Osteoblast (primary cell): ENCODE data around the gene SEC61A1. TPM values are rescaled to one million over a fixed set of nuclear protein-coding genes. Genes with fewer than 3 reads are reported as not detected.

Experiments
- DNase-seq: peaks from one replicate; pipeline ENCODE4 v3.0.0; 2011; ENCODE audit warnings: low spot score, mixed read lengths; ENCODE audit not compliant: insufficient read length; ENCODE audit errors: missing footprints
- H2AFZ ChIP-seq: 2 replicates; pipeline ENCODE4 v1.6.0; 2011; ENCODE audit warnings: mild to moderate bottlenecking, low read length
- H3K27ac ChIP-seq: 2 replicates; pipeline ENCODE4 v1.5.1; 2011; ENCODE audit warnings: mild to moderate bottlenecking, low read depth, low read length, moderate library complexity
- H3K27me3 ChIP-seq: 2 replicates; pipeline ENCODE4 v1.6.0; 2012; ENCODE audit warnings: mild to moderate bottlenecking, control low read depth, inconsistent platforms, low read length, moderate library complexity; ENCODE audit not compliant: insufficient read depth
- H3K36me3 ChIP-seq: 2 replicates; pipeline ENCODE4 v1.5.1; 2011; ENCODE audit warnings: mild to moderate bottlenecking, low read length, control low read depth, moderate library complexity; ENCODE audit not compliant: insufficient read depth
- H3K4me1 ChIP-seq: 2 replicates; pipeline ENCODE4 v1.5.1; 2011; ENCODE audit warnings: mild to moderate bottlenecking, low read length, control low read depth, moderate library complexity; ENCODE audit not compliant: insufficient read depth
- H3K4me2 ChIP-seq: 2 replicates; pipeline ENCODE4 v1.6.0; 2011; ENCODE audit warnings: mild to moderate bottlenecking, low read length; ENCODE audit not compliant: insufficient read depth
- H3K4me3 ChIP-seq: fragments of 200-600 bp; sonication (generic); 3 replicates; pipeline ENCODE4 v1.5.1; 2012; ENCODE audit warnings: mild to moderate bottlenecking, low read length, inconsistent platforms; ENCODE audit not compliant: insufficient read depth
- H3K79me2 ChIP-seq: 2 replicates; pipeline ENCODE4 v1.6.0; 2012; ENCODE audit warnings: mild to moderate bottlenecking, low read length, control low read depth, inconsistent platforms; ENCODE audit not compliant: insufficient read depth
- H3K9me3 ChIP-seq: 2 replicates; pipeline ENCODE4 v1.5.1; 2011; ENCODE audit warnings: low read depth, low read length, control low read depth
- H4K20me1 ChIP-seq: 2 replicates; pipeline ENCODE4 v1.6.0; 2012; ENCODE audit warnings: mild to moderate bottlenecking, low read length, control low read depth; ENCODE audit not compliant: insufficient read depth
- total RNA-seq: library from RNA; depleted of rRNA; stranded (reverse); fragments of >200 nt; gene quantifications from 2 replicates; pipeline ENCODE4 v1.2.3, GENCODE V29; 2012
- TF ChIP-seq, protein P1 (sequence below): IDR thresholded peaks from 2 replicates; pipeline ENCODE4 v1.5.1; 2011; ENCODE audit warnings: mild to moderate bottlenecking, low read depth, low read length, moderate library complexity; ENCODE audit errors: extremely low read depth

Gene SEC61A1
- total RNA-seq, 1 donor: 355 TPM

DNA sequence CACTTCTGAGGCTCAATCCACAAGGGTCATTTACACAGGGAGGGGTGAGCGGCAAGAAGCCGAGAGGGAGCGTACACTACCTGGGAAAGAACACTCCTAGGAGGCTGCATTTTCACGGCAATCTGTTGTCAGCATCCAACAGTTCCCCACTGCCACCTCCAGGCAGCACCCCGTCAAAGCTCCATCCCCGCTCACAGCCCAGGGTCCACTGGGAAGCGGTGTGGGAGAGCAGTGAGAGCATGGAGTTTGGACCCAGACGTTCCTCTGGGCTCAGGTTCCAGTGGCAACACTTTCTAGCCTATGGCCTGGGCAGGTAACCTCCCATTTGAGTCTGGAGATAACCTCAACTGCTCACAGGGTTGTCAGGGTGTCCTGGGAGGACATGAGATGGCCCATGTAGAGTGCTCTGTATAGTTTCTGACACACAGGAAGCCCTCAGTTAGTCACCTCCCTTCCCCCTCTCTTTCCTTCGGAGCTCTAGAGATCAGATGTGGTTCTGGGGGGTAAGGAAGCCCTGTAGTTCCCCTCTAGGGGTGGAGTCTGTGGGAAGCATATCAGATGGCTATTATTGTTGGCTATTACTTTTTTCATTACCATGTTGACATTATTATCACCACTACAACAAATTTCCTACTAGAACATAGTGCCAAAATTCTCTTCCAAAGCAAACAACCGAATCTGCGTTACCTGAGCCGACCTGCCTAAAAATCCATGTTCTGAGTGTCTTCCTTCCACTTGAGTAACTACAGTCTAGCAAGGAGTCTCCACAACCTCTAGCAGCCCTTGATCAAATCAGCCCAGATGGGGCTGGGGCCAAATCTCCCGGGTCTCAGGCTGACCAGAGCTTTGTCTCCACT, 42.3 kb downstream of the SEC61A1 start:
- peak; percentile 53 for DNase-seq
- Histone ChIP-seq H3K27me3 (no peaks in the 10 kb centered on the region), H4K20me1 (no peaks in the 10 kb centered on the region), H3K27ac (peak overlapping the region; percentile 21), H2AFZ (no peak overlapping the region), H3K4me2 (no peak overlapping the region), H3K4me1 (peaks cover 12% of the 10 kb centered on the region), H3K4me3 (no peak overlapping the region), H3K9me3 (no peaks in the 10 kb centered on the region), H3K36me3 (peaks cover 33% of the 10 kb centered on the region), H3K79me2 (peaks cover 3% of the 10 kb centered on the region)
- TF ChIP-seq, protein P1, sequence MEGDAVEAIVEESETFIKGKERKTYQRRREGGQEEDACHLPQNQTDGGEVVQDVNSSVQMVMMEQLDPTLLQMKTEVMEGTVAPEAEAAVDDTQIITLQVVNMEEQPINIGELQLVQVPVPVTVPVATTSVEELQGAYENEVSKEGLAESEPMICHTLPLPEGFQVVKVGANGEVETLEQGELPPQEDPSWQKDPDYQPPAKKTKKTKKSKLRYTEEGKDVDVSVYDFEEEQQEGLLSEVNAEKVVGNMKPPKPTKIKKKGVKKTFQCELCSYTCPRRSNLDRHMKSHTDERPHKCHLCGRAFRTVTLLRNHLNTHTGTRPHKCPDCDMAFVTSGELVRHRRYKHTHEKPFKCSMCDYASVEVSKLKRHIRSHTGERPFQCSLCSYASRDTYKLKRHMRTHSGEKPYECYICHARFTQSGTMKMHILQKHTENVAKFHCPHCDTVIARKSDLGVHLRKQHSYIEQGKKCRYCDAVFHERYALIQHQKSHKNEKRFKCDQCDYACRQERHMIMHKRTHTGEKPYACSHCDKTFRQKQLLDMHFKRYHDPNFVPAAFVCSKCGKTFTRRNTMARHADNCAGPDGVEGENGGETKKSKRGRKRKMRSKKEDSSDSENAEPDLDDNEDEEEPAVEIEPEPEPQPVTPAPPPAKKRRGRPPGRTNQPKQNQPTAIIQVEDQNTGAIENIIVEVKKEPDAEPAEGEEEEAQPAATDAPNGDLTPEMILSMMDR: no peak

DNA sequence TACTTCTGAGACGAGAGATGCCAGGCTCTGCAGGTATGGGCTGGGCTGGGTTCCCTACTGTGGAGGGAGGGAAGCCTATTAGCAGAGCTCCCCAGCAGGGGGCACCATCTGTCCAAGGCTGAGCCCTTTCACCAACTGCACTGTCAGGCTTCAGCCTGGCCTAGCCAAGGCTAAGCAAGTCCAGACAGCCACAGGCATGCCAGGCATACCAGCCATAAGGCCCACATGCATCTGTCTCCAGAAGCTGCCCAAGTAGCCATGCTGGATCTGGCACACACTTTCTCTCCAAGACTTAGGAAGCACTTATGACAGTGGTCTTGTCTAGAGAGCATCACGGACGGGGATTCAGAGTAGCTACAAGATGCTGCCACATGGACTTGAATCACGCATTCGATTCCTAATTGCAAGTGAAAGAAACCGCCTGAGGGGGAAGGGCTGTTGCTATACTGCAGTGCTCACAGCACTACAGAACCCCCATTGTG, 43.0 kb downstream of the SEC61A1 start:
- peak overlapping the region; percentile 38 for H3K27ac ChIP-seq
- H3K79me2 ChIP-seq: peaks cover 3% of the 10 kb centered on the region
- H3K9me3 ChIP-seq: no peaks in the 10 kb centered on the region
- H2AFZ ChIP-seq: no peak overlapping the region
- H3K27me3 ChIP-seq: no peaks in the 10 kb centered on the region
- H3K4me3 ChIP-seq: no peak overlapping the region
- H4K20me1 ChIP-seq: no peaks in the 10 kb centered on the region
- TF ChIP-seq, protein P1: peak; percentile 94
- DNase-seq: peak; percentile 94
- no peak overlapping the region for H3K4me2 ChIP-seq
- H3K36me3 ChIP-seq: peaks cover 41% of the 10 kb centered on the region
- H3K4me1 ChIP-seq: peaks cover 12% of the 10 kb centered on the region

- peak; percentile 30 for DNase-seq
- no peak overlapping the region for H3K27ac ChIP-seq
- peaks cover 3% of the 10 kb centered on the region for H3K79me2 ChIP-seq
- H4K20me1 ChIP-seq: no peaks in the 10 kb centered on the region
- no peak overlapping the region for H2AFZ ChIP-seq
- no peak overlapping the region for H3K4me2 ChIP-seq
- peaks cover 59% of the 10 kb centered on the region for H3K36me3 ChIP-seq
- H3K9me3 ChIP-seq: no peaks in the 10 kb centered on the region
- H3K27me3 ChIP-seq: no peaks in the 10 kb centered on the region
- peaks cover 12% of the 10 kb centered on the region for H3K4me1 ChIP-seq
- TF ChIP-seq, protein P1: no peak
- no peak overlapping the region for H3K4me3 ChIP-seq
Observed at GRCh38 chr3:128098234-128098633, 46.0 kb downstream of the SEC61A1 start.

DNA sequence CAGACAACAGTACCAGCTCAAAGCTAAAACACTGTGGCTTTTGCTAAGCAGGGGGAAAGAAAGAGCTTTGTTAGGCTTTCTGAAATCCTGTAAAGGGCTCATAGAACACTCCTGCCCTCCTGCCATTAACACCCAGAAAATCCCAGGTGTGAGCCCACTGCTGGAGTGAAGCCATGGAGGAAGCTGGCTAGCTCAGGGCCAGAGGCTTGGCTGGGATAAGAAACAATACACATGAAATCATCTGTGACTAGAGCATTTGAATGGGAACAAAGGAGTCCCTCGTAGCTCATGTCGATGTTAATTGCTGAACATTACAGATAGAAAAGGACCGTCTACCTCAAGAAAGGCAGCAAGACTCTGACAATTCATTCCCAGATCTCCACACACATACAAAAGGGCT, 47.9 kb downstream of the SEC61A1 start:
- Histone ChIP-seq H3K27ac (no peak overlapping the region), H2AFZ (no peak overlapping the region), H3K4me3 (no peak overlapping the region), H3K9me3 (no peaks in the 10 kb centered on the region), H3K27me3 (no peaks in the 10 kb centered on the region), H3K79me2 (no peaks in the 10 kb centered on the region), H3K4me2 (no peak overlapping the region), H3K36me3 (peaks cover 64% of the 10 kb centered on the region), H3K4me1 (peaks cover 5% of the 10 kb centered on the region), H4K20me1 (no peaks in the 10 kb centered on the region)
- peak; percentile 9 for DNase-seq
- TF ChIP-seq, protein P1: no peak
